HG03108 (cell line): ENCODE results near the gene ASPSCR1.

Experiments used
- ATAC-seq: cut with Tn5 transposase; IDR thresholded peaks from one replicate; pipeline ENCODE4 v1.9.1; 2021; ENCODE audit warnings: moderate library complexity; ENCODE audit not compliant: unreplicated experiment

The ASPSCR1 gene

DNA sequence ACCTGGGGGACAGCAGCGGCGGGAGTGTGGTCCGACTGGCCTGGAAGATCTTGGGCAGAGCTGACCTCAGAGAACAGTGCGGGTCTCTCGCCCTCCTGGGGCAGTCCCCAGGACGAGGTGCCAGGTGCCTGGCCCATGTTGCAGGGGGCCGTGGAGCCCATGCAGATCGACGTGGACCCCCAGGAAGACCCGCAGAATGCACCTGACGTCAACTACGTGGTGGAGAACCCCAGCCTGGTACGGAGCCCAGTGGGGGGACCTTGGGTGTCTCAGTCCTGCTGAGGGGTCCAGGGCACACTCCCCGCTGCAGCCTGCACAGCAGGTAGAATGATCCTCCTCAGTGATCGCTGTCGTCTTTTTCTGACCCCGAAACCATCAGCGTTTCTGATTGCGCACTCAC is 75.7 kb downstream of the ASPSCR1 start:
- no peak for ATAC-seq

DNA sequence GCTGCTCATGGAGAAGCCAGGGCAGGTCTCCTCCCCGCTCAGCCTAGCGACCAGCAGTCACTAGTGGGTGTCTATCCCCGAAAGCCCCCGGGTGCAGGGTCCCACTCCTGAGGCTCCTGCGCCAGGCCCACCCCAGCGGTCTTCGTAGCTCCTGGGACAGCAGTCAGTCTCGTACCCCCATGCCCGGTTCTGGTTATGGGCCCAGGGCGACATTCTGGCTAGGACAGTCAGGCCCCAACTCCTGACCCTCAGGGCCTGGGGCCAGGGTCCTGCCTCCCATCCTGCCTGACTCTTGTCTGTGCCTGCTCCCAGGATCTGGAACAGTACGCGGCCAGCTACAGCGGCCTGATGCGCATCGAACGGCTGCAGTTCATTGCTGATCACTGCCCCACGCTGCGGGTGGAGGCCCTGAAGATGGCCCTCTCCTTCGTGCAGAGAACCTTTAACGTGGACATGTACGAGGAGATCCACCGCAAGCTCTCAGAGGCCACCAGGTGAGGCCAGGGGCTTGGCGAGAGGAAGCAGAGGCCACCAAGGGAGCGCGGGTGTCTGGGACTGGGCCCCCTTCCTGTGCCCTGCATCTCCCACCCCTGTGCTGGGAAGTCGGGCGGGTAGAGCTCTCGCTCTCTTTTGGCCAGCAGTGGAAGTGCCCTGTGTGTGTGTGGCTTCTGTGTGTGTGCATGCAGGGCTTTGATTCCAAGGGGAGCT is 76.3 kb downstream of the ASPSCR1 start:
- ATAC-seq = no peak

DNA sequence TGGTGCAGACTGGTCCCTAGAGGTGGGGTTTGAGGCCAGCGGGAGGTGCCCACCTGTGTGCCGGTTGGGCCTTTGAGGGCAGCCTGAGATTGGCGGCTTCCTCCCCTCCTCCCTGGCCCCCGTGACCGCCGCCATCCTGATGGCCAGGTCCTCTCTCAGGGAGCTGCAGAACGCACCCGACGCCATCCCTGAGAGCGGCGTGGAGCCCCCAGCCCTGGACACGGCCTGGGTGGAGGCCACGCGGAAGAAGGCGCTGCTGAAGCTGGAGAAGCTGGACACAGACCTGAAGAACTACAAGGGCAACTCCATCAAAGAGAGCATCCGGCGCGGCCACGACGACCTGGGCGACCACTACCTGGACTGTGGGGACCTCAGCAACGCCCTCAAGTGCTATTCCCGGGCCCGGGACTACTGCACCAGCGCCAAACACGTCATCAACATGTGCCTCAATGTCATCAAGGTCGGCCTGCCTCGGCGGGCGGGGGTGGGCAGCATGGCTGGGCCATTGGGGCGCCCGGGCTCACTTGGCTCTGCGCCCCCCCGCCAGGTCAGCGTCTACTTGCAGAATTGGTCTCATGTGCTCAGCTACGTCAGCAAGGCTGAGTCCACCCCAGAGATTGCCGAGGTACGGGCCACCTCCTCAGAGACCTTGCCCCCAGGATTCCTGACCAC is 77.1 kb downstream of the ASPSCR1 start:
- no peak for ATAC-seq

DNA sequence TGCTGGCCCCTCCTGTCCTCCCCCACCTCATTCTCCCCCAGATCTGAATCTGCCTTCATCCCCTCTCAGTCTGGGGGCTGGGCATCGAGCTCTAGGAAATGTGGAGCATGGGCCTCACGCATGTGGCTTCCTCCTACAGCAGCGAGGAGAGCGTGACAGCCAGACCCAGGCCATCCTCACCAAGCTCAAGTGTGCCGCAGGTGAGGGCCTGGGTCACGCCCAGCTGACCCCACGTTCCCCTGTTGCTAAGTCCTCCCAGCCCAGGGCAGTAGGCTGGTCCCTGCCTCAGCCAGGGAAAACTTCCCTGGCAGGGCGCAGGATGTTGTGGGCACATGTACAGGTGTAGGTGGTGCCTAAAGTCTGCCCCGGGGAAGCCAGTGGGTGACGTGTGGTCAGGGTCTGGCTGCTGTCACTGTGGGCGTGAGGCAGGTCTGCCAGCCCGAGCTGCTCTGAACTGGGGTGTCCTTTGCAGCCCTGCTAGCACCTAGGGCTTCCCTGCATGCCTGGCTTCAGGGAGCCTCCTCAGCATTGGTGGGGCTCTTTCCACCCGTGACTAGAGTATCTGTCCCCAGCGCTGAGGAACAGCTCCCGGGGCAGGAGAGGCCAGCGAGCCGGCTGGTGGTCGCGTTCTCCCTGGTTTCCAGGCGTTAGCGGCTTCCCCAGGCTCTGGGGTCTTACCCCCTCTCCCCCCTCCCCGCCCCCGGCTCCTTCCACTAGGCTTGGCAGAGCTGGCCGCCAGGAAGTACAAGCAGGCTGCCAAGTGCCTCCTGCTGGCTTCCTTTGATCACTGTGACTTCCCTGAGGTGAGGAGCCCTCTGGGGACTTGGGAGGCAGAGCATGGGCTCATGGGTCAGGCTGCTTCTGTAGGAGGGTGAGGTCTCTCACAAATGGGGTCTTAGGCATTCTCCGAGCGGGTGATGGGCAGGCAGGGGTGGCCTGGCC is 77.9 kb downstream of the ASPSCR1 start:
- no peak for ATAC-seq

DNA sequence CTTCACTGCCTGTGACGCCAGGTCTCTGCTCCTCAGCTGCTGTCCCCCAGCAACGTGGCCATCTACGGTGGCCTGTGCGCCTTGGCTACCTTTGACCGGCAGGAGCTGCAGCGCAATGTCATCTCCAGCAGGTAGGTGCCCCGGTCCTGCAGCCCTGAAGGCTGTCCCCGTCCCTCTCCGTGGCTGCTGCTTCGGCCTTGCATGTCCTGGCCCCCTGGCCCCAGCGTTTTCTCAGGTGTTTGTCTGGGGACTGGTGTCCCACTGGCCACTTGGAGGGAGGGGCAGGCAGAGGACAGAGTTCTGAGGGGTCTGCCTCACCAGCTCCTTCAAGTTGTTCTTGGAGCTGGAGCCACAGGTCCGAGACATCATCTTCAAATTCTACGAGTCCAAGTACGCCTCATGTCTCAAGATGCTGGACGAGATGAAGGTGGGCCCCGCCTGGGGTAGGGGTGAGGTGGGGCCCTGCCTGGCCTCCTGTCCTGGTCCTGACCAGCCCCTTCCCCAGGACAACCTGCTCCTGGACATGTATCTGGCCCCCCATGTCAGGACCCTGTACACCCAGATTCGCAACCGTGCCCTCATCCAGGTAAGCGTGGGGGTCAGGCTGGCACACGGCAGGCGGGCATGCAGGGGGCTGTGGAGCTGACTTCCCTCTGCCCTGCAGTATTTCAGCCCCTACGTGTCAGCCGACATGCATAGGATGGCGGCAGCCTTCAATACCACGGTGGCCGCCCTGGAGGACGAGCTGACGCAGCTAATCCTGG is 78.7 kb downstream of the ASPSCR1 start:
- ATAC-seq = no peak

DNA sequence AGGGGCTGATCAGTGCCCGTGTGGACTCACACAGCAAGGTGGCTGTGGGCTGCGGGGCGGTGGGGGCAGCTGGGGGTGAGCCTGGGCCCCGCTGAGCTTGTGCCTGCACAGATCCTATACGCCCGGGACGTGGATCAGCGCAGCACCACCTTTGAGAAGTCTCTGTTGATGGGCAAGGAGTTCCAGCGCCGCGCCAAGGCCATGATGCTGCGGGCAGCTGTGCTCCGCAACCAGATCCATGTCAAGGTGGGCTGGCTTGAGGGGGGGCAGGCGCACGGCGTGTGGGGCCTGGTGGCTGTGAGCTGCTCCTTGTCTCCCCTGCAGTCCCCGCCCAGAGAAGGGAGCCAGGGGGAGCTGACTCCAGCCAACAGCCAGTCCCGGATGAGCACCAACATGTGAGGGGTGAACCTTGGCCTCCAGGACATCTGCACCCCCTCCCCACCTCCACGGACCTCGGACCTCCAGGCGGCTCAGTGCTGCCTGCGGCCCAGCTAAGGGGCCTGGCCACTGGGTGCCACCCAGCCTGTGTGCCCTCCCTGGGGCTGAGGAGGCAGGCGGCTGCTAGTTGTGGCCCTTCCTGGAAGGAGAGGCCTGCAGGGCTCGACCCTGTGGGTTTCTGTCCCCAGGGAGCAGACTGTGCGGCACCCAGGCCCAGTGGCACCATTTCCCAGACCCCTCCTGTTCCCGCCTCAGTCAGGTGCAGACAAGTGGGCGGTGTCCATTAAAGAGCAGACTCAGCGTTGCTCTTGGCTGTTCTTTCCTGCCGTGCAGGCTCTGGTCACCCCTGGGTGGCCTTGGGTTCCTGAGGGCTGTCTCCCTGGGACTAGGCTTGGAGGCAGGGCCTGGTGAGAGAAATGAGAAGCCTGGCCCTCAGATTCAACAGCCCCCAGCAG is 79.5 kb downstream of the ASPSCR1 start:
- no peak for ATAC-seq

DNA sequence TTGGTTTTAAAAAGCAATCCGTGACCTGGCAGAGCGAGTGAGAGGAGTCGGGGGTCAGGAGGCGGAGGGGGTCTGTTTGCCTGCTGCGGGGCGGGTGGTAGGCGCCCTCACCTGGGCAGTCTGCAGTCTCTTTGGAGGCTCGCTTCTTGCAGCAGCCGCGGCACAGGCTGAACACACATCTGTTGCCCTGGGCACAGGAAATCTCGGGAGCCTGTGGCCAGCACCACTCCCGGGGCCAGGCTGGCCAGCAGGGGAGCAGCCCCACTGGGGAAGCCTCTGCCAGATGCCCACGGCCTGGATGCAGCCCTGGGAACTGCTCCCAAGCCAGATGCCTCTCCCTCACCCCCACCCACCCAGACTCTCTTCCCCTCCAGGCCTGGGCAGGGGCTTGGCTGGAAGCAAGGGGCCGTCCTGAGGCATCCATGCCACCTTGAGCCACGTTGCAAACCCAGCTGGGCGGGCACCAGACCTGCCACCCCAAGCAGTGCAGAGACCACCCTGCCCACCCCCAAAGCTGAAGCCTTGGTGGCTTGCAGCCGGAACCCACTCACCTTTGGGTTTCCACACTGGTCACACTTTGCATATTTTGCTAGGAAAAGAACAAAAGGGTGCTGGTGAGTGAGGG is 80.9 kb downstream of the ASPSCR1 start:
- no peak for ATAC-seq

DNA sequence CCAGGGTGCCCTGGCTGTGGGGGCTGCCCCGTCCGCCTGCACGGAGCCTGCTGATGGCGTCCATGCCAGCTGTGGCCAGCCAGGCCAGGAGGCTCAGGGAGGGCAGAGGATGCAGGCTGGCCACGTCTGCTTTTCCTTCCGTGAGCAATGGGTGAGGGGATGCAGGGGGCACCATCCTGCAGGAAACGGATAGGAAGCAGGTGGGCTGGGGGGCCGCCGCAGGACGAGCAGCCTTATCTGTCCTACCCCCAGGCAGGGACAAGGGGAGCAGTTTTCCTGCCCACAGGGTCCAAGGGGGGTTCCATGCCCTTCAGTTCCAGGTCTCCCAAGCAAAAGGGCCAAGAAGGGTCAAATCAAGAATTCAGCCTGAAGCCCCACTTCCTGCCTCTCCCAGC is 81.4 kb downstream of the ASPSCR1 start:
- ATAC-seq = no peak

DNA sequence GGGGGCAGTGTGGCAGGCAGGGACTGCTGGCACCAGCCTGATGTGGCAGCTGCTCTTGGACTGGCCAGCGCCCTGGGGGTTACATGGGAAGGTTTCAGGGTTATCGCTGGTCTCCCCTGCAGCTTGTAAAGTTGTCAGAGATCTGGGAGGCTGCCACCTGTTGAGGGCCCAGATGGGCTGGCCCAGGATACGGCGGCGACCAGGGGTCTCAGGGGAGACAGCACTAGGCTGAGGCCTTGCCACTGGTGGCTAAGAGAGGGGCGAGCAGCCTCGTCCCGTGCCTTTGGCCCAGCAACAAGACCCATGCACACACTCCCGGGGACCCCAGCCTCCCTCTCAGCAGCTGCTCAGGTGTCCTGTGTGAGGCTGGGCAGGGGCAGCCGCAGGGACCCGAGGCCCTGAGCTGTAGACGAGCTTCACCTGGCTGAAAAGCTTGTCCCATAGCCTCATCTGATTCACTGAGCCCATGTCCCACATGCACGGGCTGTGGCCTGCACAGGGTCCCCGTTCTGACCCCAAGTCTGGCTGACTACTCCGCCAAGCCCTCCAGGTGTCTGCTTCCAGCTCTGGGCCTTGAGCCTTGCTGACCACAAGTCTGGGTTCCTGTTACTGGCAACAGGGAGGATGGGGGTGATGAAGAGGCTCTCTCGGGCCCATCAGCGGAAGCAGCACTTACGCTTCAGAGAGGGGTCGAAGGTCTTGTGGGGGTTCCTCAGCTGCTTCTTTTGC is 82.0 kb downstream of the ASPSCR1 start:
- no peak for ATAC-seq

DNA sequence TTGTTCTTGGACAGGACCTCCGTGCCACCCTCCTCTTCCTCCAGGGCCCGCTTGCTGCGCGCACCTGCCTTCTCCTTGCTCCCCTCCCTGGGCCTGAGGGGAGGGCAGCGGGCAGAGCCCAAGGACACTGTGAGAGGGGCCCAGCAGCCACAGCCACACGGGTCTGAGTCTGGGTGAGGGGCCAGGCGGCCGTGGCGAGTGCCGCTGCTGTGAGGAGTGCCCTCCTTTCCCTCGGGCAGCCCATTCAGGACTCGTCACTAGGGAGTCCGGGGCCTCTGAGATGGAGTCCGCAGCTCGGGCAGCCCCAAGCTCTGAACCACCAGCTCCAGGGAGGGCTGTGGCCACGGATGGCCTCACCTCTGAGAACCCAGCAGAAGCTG is 82.6 kb downstream of the ASPSCR1 start:
- ATAC-seq = no peak

DNA sequence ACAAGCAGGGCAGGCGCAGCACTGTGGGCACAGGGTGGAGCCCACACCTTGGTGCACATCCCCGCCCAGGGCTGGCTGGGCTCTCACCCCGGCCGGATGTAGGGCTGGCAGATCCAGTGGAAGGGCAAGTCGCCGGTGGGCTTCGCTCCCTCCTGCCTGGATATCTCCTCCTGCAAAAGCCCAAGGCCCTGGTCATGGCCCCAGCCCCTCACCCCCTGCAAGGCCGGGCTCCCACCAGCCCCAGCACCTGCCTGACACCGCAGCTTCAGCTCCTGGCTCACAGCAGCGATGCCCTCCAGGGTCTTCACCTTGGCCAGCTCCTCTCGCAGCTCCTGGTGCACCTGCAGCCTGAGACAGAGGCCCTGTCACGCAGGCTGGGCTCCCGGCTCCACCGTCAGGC is 83.2 kb downstream of the ASPSCR1 start:
- ATAC-seq = no peak

DNA sequence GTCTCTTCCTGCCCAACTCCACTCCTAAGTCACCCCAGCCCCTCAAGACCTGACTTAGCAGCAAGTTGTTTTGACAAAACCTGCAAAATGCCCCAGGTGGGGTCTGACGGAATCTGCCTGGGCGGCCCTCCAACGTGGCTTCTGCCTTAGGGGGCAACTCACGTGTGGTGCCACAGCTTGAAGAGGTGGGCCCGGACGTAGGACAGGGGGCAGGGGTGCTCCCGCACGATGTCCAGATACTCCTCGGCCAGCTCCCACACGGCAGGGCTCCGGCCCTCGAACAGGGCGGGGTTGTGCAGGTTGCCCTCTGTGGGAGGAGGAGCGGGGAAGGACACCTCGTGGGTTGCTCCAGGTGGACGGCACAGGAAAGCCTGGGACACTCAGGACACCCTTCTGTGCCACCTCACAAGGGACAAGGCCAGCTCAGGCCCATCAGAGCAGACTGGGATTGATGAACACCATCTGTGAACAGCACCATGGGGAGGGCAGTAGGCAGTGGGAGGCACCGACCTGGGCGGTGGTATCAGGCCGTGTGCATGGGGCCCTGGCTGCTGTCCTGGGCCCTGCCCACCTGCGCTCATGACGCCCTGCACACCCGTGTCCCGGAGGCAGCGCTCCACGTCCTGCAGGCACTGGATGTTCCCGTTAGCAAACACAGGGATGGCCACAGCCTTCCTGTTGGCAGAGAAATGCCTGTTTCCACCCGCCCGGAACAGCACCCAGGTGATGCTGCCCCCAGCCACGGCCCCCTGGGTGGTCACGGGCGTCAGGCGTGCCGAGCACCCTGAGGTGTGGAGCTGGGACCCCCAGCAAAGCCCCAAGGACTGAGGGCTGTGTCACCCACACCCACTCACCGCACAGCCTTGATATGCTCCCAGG is 83.9 kb downstream of the ASPSCR1 start:
- ATAC-seq = no peak

DNA sequence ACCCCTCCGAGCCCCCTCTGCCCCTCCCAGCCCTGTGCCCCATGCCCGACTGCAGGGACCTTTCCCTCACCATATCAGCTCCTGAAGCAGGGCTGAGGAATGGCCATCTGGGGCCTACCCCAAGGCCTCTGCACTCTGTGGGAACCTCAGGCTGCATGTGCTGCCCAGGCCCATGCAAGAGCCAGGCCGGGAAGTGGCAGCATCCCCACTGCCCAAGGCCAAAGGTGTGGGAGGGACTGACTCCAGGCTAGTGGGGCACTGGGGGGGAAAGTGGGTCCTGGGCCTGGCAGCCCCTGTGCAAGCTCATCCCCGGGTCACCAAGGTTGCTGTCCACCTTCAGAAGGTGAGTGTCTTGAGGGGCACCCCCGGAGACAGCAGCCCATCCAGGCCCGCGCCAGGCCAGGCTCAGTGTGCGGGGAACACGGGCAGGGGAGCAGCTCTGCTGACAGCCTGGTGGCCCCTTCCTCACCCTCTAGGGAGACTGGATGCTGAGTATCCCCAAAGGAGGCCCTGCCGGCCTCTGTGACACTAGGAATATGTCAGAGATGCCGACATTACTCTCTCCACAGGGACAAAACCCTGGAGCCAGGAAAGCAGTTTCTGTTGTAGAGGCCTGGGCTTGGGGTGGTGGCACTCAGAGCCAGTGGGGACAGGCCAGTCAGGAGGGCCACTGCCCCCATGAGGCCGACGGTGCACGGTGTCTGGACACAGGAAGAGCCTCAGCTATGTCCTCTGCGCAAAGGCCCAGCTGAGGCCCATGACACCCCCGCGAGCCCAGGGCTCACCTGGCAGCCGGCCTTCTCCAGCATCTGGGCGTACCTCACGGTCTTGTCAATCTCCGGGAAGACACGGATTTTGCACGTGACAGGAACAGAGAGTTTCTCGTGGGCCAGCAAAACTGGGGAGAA is 84.9 kb downstream of the ASPSCR1 start:
- no peak for ATAC-seq

DNA sequence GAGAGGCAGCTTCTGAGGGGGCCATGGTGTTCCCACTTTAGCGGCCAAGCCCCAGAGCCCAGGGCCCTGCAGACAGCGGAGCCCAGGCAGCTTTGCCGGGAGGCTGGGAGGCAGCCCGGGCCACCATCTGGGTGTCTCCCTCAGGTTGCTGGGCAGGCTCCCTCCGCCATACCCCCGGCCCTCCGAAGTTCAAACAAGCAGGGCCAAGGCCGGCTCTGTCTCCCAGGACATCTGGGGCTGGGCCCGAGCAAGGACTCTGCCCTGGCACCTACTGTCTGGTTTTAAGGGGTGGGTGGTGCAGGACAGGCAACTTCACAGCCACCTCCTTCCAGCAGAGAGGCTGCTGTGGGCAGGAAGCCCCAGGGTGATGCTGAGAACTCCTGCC is 85.5 kb downstream of the ASPSCR1 start:
- ATAC-seq = no peak

DNA sequence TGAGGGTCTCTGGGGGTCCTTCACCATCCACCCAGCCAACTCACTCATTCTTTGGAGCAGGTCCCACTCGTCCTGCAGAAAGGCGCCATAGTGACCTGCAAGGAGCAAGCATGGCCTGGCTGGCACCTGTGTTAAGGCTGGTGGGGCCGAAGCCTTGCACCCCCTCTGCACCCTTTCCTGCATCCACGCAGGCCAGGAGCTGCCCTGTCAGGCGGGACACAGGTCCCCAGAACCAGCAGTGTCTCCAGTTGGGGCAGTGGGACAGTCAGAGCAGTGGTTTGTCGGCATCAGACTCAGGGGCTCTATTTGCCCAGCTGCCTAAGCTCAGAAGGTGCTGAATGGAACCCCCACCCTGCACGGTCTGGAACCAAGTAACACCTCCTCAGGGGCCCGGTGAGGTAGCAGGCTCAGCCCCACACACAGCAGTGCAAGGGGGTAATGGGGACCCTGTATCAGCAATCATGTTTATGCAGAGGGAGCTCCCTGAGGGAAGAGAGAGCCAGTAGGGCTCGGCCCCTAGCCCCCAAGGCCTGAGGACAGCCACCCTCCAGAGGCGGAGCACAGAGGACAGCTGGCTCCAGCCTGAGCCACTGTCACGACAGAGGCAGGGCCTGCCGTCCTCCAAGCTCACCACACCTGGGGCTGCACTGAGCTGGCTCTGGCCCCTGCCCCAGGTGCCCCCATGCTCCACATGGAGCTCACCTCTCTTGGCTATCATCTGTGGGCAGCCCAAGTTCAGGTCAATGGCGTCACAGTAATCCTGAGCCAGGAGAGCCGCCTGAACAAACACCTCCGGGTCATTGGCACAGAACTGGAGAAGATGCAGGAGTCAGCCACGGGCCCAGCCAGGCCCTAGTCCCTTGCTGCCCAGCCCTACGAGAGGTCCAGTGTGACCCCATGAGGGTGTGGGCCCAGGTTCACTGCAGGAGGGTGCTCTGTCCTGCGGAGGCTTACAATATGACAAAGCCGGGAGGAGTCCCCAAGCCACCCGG is 86.3 kb downstream of the ASPSCR1 start:
- no peak for ATAC-seq
